Kidney (tissue), 14 donors: Measurements from ENCODE around the gene PTMA. TPM values are rescaled to one million over a fixed set of nuclear protein-coding genes. Genes with fewer than 3 reads are reported as not detected.

Experiments used
- DNase-seq, 5 donors: peaks; one replicate each; pipeline ENCODE4 v3.0.0-alpha.2; 2013 to 2020
- FAIRE-seq: peaks from 2 replicates; lab custom pipeline; 2012; peaks lifted over from hg19 to GRCh38; lab: Jason Lieb, UNC
- H3K27ac ChIP-seq, 2 donors: one replicate each; pipeline ENCODE4 v1.7.0; 2013; ENCODE audit warnings: low read depth in 2 of 2, low read length in 2 of 2, inconsistent platforms in 1 of 2
- H3K27me3 ChIP-seq: one replicate; pipeline ENCODE4 v1.7.1; 2013; ENCODE audit warnings: low read length, inconsistent platforms; ENCODE audit not compliant: control insufficient read depth, insufficient read depth
- H3K36me3 ChIP-seq, 3 donors: one replicate each; pipeline versions ENCODE4 v1.7.0 to v1.7.1; 2013; ENCODE audit warnings: low read length in 3 of 3, control low read depth in 1 of 3, inconsistent platforms in 1 of 3; ENCODE audit not compliant: insufficient read depth in 3 of 3, control insufficient read depth in 2 of 3
- H3K4me1 ChIP-seq, 3 donors: one replicate each; pipeline versions ENCODE4 v1.7.0 to v1.7.1; 2013; ENCODE audit warnings: low read length in 3 of 3, inconsistent platforms in 1 of 3, low read depth in 1 of 3; ENCODE audit not compliant: control insufficient read depth in 2 of 3, insufficient read depth in 2 of 3
- H3K4me3 ChIP-seq, 3 donors: one replicate each; pipeline versions ENCODE4 v1.7.0 to v1.8.1; 2013; ENCODE audit warnings: low read length in 3 of 3, control low read depth in 1 of 3, inconsistent platforms in 1 of 3
- H3K9ac ChIP-seq, 3 donors: one replicate each; pipeline versions ENCODE4 v1.7.0 to v1.7.1; 2013; ENCODE audit warnings: low read length in 3 of 3, control low read depth in 1 of 3, inconsistent platforms in 1 of 3
- H3K9me3 ChIP-seq, 3 donors: one replicate each; pipeline versions ENCODE4 v1.7.0 to v1.7.1; 2013; ENCODE audit warnings: low read length in 3 of 3, control low read depth in 1 of 3, inconsistent platforms in 1 of 3; ENCODE audit not compliant: control insufficient read depth in 2 of 3, insufficient read depth in 1 of 3
- intact Hi-C: fragments of 100-400 bp; cut with DNase I; formaldehyde crosslinking; loops from one replicate; pipeline ENCODE4 v1.11.1; 2022
- polyA plus RNA-seq: library from polyadenylated mRNA; stranded (reverse); fragments of 350-450 nt; fragmentation: Illumina TruSeq; extraction: RNeasy Lipid Tissue Mini Kit (QIAGEN cat#74804); gene quantifications from one replicate; pipeline ENCODE4 v1.2.3, GENCODE V29; 2014; ENCODE audit warnings: low read depth, low replicate concordance; ENCODE audit not compliant: insufficient read depth
- total RNA-seq: library from RNA; stranded (reverse); fragmentation: NEBNext Ultra II Directional; extraction: Animal tissue kit (Norgen Biotek cat#: 25700); gene quantifications from one replicate; pipeline ENCODE4 v1.2.1, GENCODE V29; 2021
- TF ChIP-seq, protein P1 (sequence below): IDR thresholded peaks from 3 replicates; pipeline ENCODE4 v1.5.1; 2012; ENCODE audit warnings: mild to moderate bottlenecking, moderate library complexity, borderline replicate concordance; ENCODE audit not compliant: insufficient read depth; ENCODE audit errors: extremely low read depth
- donor health status: control.
- donor health status: control.
- donor health status: control.
- donor health status: control.
- donor health status: control.
- donor health status: DM: yes; HTN: yes; CAD: no.
- donor health status: Normal renal cell carcinoma (clear cell type).

PTMA gene
- total and polyA plus RNA-seq, 2 donors from 2014 or later, result 825 to 1,173 TPM

DNA sequence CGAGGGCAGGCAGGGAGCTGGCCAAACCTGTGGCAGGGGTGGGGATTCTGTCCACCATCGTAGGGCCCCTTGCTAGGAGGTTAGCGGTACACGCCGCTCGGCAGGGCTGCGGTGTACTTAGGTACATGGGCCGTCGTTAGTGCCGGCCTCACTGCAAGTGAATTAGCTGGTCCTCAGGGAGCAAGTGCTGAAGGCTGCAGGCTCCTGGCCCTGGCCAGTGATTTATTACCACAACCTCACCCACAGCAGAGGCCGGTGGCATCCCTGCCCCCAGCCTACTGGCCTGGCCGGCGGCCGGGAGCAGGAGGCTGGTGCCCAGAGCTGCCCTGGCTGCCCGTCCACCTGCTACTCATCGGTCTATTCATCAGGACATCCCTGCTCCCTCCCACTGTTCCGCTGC, 19.6 kb upstream of the PTMA start:
- TF ChIP-seq, protein P1, sequence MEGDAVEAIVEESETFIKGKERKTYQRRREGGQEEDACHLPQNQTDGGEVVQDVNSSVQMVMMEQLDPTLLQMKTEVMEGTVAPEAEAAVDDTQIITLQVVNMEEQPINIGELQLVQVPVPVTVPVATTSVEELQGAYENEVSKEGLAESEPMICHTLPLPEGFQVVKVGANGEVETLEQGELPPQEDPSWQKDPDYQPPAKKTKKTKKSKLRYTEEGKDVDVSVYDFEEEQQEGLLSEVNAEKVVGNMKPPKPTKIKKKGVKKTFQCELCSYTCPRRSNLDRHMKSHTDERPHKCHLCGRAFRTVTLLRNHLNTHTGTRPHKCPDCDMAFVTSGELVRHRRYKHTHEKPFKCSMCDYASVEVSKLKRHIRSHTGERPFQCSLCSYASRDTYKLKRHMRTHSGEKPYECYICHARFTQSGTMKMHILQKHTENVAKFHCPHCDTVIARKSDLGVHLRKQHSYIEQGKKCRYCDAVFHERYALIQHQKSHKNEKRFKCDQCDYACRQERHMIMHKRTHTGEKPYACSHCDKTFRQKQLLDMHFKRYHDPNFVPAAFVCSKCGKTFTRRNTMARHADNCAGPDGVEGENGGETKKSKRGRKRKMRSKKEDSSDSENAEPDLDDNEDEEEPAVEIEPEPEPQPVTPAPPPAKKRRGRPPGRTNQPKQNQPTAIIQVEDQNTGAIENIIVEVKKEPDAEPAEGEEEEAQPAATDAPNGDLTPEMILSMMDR, result no peak
- peaks cover 0 to 2% (median 0%) of the 10 kb centered on the region in 3 donors for H3K4me1 ChIP-seq
- no peaks in the 10 kb centered on the region for H3K9me3 ChIP-seq
- H3K9ac ChIP-seq, result no peak overlapping the region
- H3K36me3 ChIP-seq, result no peaks in the 10 kb centered on the region
- peak in 1 of 5 donors; percentile 63 for DNase-seq
- no peak overlapping the region for H3K27ac ChIP-seq
- H3K4me3 ChIP-seq, result no peak overlapping the region
- intact Hi-C loops, result no loop called here
- H3K27me3 ChIP-seq, result no peaks in the 10 kb centered on the region
- no peak for FAIRE-seq

DNA sequence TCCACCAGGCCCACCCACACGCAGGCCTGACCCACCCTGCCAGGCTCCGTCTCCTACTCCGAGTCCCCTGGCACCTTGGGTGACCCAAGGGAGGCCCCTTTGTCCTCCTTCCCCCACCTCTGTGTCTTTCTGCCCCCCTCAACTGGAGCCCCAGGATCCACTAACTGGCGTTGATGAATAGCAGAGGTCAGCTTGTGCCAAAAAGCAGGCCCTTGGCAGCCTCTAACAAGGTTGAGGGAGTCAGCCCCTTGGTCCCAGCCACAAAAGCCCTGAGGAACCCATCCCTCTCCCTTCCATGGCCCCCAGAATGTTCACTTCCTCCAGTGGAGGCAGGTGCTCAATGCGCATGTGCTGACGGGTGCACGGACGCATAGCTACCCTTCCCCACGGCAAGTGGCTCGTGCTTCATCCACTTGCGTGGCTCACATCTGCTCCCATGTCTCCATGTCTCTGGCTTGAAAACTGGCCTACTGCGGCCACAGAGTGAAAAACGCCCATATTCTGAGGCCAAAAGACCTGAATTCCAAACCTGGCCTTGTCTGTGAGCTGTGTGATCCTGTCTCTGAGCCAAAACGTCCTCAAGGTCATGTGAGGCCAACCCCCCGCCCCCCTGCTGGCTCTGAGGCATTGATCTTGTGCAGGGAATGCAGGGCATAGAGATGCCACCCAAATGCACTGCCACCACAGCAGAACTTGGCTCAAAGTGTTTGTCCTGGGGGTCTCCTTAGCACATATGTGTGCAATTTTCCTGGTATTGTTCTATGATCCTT, 19.0 kb upstream of the PTMA start:
- no peak overlapping the region for H3K4me3 ChIP-seq
- FAIRE-seq, result no peak

DNA sequence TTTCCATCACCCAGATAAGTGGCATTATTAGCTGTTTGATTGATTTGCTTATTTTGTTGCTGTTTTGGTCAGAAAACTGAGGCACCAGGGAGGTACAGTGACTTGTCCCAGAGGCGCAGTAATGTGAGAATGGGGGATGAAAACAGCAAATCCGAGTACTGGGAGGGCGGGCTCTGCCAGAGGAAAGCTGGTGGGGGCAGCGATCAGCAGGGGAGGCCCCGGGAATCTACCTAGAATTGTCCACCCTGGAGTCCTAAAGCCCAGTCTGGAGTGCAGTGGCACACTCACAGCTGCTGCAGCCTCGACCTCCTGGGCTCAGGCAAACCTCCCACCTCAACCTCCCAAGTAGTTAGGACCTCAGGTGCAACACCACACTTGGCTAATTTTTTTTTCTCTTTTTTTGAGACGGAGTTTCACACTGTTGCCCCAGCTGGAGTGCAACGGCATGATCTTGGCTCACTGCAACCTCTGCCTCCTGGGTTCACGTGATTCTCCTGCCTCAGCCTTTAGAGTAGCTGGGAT, 17.0 kb upstream of the PTMA start:
- TF ChIP-seq, protein P1, result no peak
- intact Hi-C loops, result no loop called here
- H3K4me3 ChIP-seq, result no peak overlapping the region
- H3K27ac ChIP-seq, result no peak overlapping the region
- peaks cover 0 to 2% (median 0%) of the 10 kb centered on the region in 3 donors for H3K4me1 ChIP-seq
- no peak for FAIRE-seq
- no peaks in the 10 kb centered on the region for H3K9me3 ChIP-seq
- no peaks in the 10 kb centered on the region for H3K36me3 ChIP-seq
- no peaks in the 10 kb centered on the region for H3K27me3 ChIP-seq
- H3K9ac ChIP-seq, result no peak overlapping the region
- DNase-seq, result no peak

More for the DNA sequence above, 19.0 kb upstream of the PTMA start:
- Histone ChIP-seq H3K27me3 (no peaks in the 10 kb centered on the region), H3K9me3 (no peaks in the 10 kb centered on the region), H3K27ac (no peak overlapping the region), H3K9ac (no peak overlapping the region), H3K36me3 (no peaks in the 10 kb centered on the region), H3K4me1 (peaks cover 0 to 2% (median 0%) of the 10 kb centered on the region in 3 donors)
- DNase-seq, result no peak
- intact Hi-C loops, result no loop called here
- TF ChIP-seq, protein P1, result no peak
